Sigmoid colon (tissue), 4 donors: ENCODE results near the gene PRKG1.

Experiments used
- EP300 ChIP-seq, 4 donors: sonication (generic); formaldehyde crosslinking; IDR thresholded peaks; one replicate each; pipeline ENCODE4 v1.6.1; 2017; ENCODE audit warnings: antibody characterized with exemption in 4 of 4
- POLR2A ChIP-seq, 2 donors: fragments of 450-650 bp; IDR thresholded peaks; one replicate each; pipeline ENCODE4 v1.6.1; 2016; ENCODE audit warnings: antibody characterized with exemption in 2 of 2, mild to moderate bottlenecking in 2 of 2, moderate library complexity in 2 of 2
- POLR2AphosphoS5 ChIP-seq, 4 donors: sonication (generic); formaldehyde crosslinking; IDR thresholded peaks; one replicate each; pipeline ENCODE4 v1.6.1; 2017; ENCODE audit warnings: antibody characterized with exemption in 4 of 4
- TF ChIP-seq, protein P1 (sequence below), 4 experiments: fragments of 450-650 bp in 3 of 4; fragments of 200-600 bp in 1 of 4; IDR thresholded peaks; one replicate each; pipeline ENCODE4 v1.5.1; 2016 to 2019; ENCODE audit warnings: antibody characterized with exemption in 4 of 4, mild to moderate bottlenecking in 3 of 4, moderate library complexity in 2 of 4

- TF ChIP-seq, protein P1, sequence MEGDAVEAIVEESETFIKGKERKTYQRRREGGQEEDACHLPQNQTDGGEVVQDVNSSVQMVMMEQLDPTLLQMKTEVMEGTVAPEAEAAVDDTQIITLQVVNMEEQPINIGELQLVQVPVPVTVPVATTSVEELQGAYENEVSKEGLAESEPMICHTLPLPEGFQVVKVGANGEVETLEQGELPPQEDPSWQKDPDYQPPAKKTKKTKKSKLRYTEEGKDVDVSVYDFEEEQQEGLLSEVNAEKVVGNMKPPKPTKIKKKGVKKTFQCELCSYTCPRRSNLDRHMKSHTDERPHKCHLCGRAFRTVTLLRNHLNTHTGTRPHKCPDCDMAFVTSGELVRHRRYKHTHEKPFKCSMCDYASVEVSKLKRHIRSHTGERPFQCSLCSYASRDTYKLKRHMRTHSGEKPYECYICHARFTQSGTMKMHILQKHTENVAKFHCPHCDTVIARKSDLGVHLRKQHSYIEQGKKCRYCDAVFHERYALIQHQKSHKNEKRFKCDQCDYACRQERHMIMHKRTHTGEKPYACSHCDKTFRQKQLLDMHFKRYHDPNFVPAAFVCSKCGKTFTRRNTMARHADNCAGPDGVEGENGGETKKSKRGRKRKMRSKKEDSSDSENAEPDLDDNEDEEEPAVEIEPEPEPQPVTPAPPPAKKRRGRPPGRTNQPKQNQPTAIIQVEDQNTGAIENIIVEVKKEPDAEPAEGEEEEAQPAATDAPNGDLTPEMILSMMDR (IDR thresholded peaks at IDR 0.05), result no peak
- no peak for TF ChIP-seq POLR2A (IDR thresholded peaks at IDR 0.05)
- no peak for TF ChIP-seq POLR2AphosphoS5 (IDR thresholded peaks at IDR 0.05)
- no peak for TF ChIP-seq EP300 (IDR thresholded peaks at IDR 0.05)
These were observed 105.9 kb downstream of the PRKG1 start for GRCh38 chr10:51180141-51180540.
